GM23338 (cell line): Measurements from ENCODE around the gene DGKD.

Experiments used
- CREB1 ChIP-seq: fragments of 250-450 bp; sonication (Bioruptor Pico); IDR thresholded peaks from 2 replicates; pipeline ENCODE4 v1.5.0; 2020; ENCODE audit warnings: low read depth, mild to moderate bottlenecking, moderate library complexity
- EZH2 ChIP-seq: fragments of 200-600 bp; sonication (generic); IDR thresholded peaks from one replicate; pipeline ENCODE4 v1.8.0; 2017; ENCODE audit warnings: antibody characterized with exemption, mild to moderate bottlenecking, low read depth; ENCODE audit not compliant: unreplicated experiment
- EZH2phosphoT487 ChIP-seq: fragments of 200-600 bp; sonication (generic); IDR thresholded peaks from one replicate; pipeline ENCODE4 v1.8.1; 2018; ENCODE audit warnings: antibody characterized with exemption; ENCODE audit not compliant: unreplicated experiment
- JUNB ChIP-seq: IDR thresholded peaks from one replicate; pipeline ENCODE4 v1.6.1; 2016; ENCODE audit warnings: antibody characterized with exemption; ENCODE audit not compliant: unreplicated experiment
- NANOG ChIP-seq: IDR thresholded peaks from 2 replicates; pipeline ENCODE4 v1.6.1; 2016; ENCODE audit warnings: antibody characterized with exemption, borderline replicate concordance
- POLR2AphosphoS5 ChIP-seq: IDR thresholded peaks from 2 replicates; pipeline ENCODE4 v1.6.1; 2016; ENCODE audit warnings: antibody characterized with exemption, low read depth
- ZNF331 ChIP-seq: fragments of 250-450 bp; sonication (Bioruptor Pico); IDR thresholded peaks from 2 replicates; pipeline ENCODE4 v1.5.0; 2020; ENCODE audit warnings: low read depth, mild to moderate bottlenecking, moderate library complexity
- TF ChIP-seq, protein P1 (sequence below), 2 experiments: fragments of 200-600 bp in 1 of 2; sonication (generic) in 1 of 2; conservative IDR thresholded peaks; 2 replicates each; pipeline versions ENCODE4 v1.5.1 to v1.6.1; 2016 to 2017; ENCODE audit warnings: antibody characterized with exemption in 2 of 2, low read depth in 2 of 2, mild to moderate bottlenecking in 2 of 2, moderate library complexity in 1 of 2
- TF ChIP-seq, protein P2 (sequence below): IDR thresholded peaks from one replicate; pipeline ENCODE4 v1.6.1; 2018; ENCODE audit warnings: antibody characterized with exemption; ENCODE audit not compliant: unreplicated experiment

DNA sequence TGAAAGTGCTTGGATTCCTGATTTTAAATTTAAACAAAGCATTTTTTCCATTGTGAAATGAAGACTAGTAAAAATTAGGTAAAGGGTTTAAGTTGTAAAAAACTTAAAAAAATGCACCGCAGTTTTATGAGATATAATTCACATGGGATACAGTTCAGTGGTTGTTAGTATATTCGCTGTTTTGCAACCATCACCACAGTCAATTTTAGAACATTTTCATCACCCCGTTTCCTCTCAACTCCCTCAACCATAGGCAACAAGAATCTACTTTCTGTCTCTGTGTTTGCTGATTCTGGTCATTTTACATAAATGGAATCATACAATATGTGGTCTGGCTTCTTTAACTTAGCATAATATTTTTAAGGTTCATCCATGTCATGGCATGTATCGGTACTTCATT lies 4.0 kb downstream of the DGKD start:
- TF ChIP-seq, protein P1, sequence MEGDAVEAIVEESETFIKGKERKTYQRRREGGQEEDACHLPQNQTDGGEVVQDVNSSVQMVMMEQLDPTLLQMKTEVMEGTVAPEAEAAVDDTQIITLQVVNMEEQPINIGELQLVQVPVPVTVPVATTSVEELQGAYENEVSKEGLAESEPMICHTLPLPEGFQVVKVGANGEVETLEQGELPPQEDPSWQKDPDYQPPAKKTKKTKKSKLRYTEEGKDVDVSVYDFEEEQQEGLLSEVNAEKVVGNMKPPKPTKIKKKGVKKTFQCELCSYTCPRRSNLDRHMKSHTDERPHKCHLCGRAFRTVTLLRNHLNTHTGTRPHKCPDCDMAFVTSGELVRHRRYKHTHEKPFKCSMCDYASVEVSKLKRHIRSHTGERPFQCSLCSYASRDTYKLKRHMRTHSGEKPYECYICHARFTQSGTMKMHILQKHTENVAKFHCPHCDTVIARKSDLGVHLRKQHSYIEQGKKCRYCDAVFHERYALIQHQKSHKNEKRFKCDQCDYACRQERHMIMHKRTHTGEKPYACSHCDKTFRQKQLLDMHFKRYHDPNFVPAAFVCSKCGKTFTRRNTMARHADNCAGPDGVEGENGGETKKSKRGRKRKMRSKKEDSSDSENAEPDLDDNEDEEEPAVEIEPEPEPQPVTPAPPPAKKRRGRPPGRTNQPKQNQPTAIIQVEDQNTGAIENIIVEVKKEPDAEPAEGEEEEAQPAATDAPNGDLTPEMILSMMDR (conservative IDR thresholded peaks at IDR 0.05; ENCODE audit: low read depth in 2 of 2), result no peak
- TF ChIP-seq EZH2phosphoT487 (no peak), EZH2 (no peak), POLR2AphosphoS5 (no peak), NANOG (no peak), JUNB (no peak), CREB1 (CRISPR knock-in tag) (no peak), ZNF331 (CRISPR knock-in tag) (no peak)
- TF ChIP-seq, protein P2, sequence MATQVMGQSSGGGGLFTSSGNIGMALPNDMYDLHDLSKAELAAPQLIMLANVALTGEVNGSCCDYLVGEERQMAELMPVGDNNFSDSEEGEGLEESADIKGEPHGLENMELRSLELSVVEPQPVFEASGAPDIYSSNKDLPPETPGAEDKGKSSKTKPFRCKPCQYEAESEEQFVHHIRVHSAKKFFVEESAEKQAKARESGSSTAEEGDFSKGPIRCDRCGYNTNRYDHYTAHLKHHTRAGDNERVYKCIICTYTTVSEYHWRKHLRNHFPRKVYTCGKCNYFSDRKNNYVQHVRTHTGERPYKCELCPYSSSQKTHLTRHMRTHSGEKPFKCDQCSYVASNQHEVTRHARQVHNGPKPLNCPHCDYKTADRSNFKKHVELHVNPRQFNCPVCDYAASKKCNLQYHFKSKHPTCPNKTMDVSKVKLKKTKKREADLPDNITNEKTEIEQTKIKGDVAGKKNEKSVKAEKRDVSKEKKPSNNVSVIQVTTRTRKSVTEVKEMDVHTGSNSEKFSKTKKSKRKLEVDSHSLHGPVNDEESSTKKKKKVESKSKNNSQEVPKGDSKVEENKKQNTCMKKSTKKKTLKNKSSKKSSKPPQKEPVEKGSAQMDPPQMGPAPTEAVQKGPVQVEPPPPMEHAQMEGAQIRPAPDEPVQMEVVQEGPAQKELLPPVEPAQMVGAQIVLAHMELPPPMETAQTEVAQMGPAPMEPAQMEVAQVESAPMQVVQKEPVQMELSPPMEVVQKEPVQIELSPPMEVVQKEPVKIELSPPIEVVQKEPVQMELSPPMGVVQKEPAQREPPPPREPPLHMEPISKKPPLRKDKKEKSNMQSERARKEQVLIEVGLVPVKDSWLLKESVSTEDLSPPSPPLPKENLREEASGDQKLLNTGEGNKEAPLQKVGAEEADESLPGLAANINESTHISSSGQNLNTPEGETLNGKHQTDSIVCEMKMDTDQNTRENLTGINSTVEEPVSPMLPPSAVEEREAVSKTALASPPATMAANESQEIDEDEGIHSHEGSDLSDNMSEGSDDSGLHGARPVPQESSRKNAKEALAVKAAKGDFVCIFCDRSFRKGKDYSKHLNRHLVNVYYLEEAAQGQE, result no peak
